Muscle of arm (tissue), 12 donors: Measurements from ENCODE around the gene RBM5. TPM values are rescaled to one million over a fixed set of nuclear protein-coding genes. Genes with fewer than 3 reads are reported as not detected.

ENCODE experiments used
- DNase-seq: peaks from one replicate; pipeline ENCODE4 v3.0.0-alpha.2; 2013
- polyA plus RNA-seq, 12 donors: library from polyadenylated mRNA; unstranded; fragments of 120-200 nt; gene quantifications; one replicate each; pipeline ENCODE4 v1.2.1, GENCODE V29; 2013; ENCODE audit not compliant: insufficient read length in 12 of 12

RBM5 gene
- polyA plus RNA-seq, 12 donors: 122 to 278 (median 156) TPM; not detected in 1

GRCh38 chr3:50119786-50120185 lies 31.1 kb downstream of the RBM5 start:
- no peak for DNase-seq

- DNase-seq: no peak
Measured at GRCh38 chr3:50120364-50121071, 31.8 kb downstream of the RBM5 start.

GRCh38 chr3:50121072-50122032 lies 32.6 kb downstream of the RBM5 start:
- peak; percentile 83 for DNase-seq

- DNase-seq: no peak
Measured at GRCh38 chr3:50122071-50122470, 33.4 kb downstream of the RBM5 start.

GRCh38 chr3:50122661-50123391 lies 34.1 kb downstream of the RBM5 start:
- no peak for DNase-seq

GRCh38 chr3:50123394-50124051 lies 34.8 kb downstream of the RBM5 start:
- no peak for DNase-seq

GRCh38 chr3:50124052-50124799 lies 35.5 kb downstream of the RBM5 start:
- DNase-seq: no peak

- DNase-seq: no peak
Measured at GRCh38 chr3:50124800-50125178, 36.1 kb downstream of the RBM5 start.

GRCh38 chr3:50125541-50126286 lies 37.0 kb downstream of the RBM5 start:
- no peak for DNase-seq

- DNase-seq: no peak
Measured at GRCh38 chr3:50126287-50127211, 37.8 kb downstream of the RBM5 start.

- DNase-seq: no peak
Measured at GRCh38 chr3:50127251-50127691, 38.6 kb downstream of the RBM5 start.

- DNase-seq: no peak
Measured at GRCh38 chr3:50128001-50128400, 39.3 kb downstream of the RBM5 start.

- no peak for DNase-seq
Measured at GRCh38 chr3:50130436-50130835, 41.7 kb downstream of the RBM5 start.

GRCh38 chr3:50132421-50133282 lies 43.9 kb downstream of the RBM5 start:
- DNase-seq: no peak

GRCh38 chr3:50133283-50133615 lies 44.5 kb downstream of the RBM5 start:
- no peak for DNase-seq

- DNase-seq: no peak
Measured at GRCh38 chr3:50134367-50134766, 45.6 kb downstream of the RBM5 start.

GRCh38 chr3:50135964-50136363 lies 47.2 kb downstream of the RBM5 start:
- DNase-seq: no peak
